CD14-positive monocyte (primary cell): ENCODE results near the gene HNRNPF. TPM values are rescaled to one million over a fixed set of nuclear protein-coding genes. Genes with fewer than 3 reads are reported as not detected.

ENCODE experiments used
- DNase-seq, 3 donors: peaks; one replicate each; pipeline ENCODE4 v3.0.0-alpha.2; 2011 to 2022
- H2AFZ ChIP-seq: 2 replicates; pipeline ENCODE4 v1.6.0; 2012; ENCODE audit warnings: mild to moderate bottlenecking, low read depth, low read length, inconsistent platforms; ENCODE audit not compliant: insufficient read depth, poor library complexity, severe bottlenecking
- H3K27ac ChIP-seq, 2 donors: 1 replicate in 1 of 2; 2 replicates in 1 of 2; pipeline ENCODE4 v1.5.1; 2012 to 2013; ENCODE audit warnings: low read length in 2 of 2, control low read depth in 1 of 2, inconsistent platforms in 1 of 2, low read depth in 1 of 2, mild to moderate bottlenecking in 1 of 2
- H3K27me3 ChIP-seq, 2 donors: one replicate each; pipeline versions ENCODE4 v1.6.0 to v1.6.1; 2011 to 2013; ENCODE audit warnings: low read length in 2 of 2; ENCODE audit not compliant: control insufficient read depth in 2 of 2, insufficient read depth in 2 of 2
- H3K36me3 ChIP-seq, 2 donors: replicated peaks in 1 of 2; 1 replicate in 1 of 2; 2 replicates in 1 of 2; pipeline versions ENCODE4 v1.5.1 to v1.6.1; 2012 to 2013; ENCODE audit warnings: low read length in 2 of 2, control low read depth in 1 of 2, inconsistent platforms in 1 of 2, mild to moderate bottlenecking in 1 of 2; ENCODE audit not compliant: insufficient read depth in 2 of 2, control insufficient read depth in 1 of 2
- H3K4me1 ChIP-seq, 2 donors: 1 replicate in 1 of 2; 2 replicates in 1 of 2; pipeline versions ENCODE4 v1.5.1 to v1.6.1; 2012 to 2013; ENCODE audit warnings: low read length in 2 of 2, control low read depth in 1 of 2, inconsistent platforms in 1 of 2, mild to moderate bottlenecking in 1 of 2, moderate library complexity in 1 of 2; ENCODE audit not compliant: insufficient read depth in 2 of 2, control insufficient read depth in 1 of 2
- H3K4me2 ChIP-seq: replicated peaks from 2 replicates; pipeline ENCODE3; 2012; ENCODE audit warnings: low read length, moderate library complexity, mild to moderate bottlenecking; ENCODE audit not compliant: poor library complexity, severe bottlenecking; ENCODE audit errors: extremely low read depth
- H3K4me3 ChIP-seq, 3 experiments: fragments of 200-600 bp in 1 of 3; sonication (generic) in 1 of 3; replicated peaks in 1 of 3; 1 replicate in 2 of 3; 2 replicates in 1 of 3; pipeline ENCODE4 v1.5.1; 2011 to 2013; ENCODE audit warnings: low read length in 3 of 3, mild to moderate bottlenecking in 3 of 3, control low read depth in 2 of 3, low read depth in 2 of 3, inconsistent platforms in 1 of 3, moderate library complexity in 1 of 3
- H3K79me2 ChIP-seq: 2 replicates; pipeline ENCODE4 v1.6.0; 2012; ENCODE audit warnings: mild to moderate bottlenecking, control low read depth, inconsistent platforms, low read length, moderate library complexity; ENCODE audit not compliant: insufficient read depth
- H3K9ac ChIP-seq: 2 replicates; pipeline ENCODE4 v1.6.0; 2017; ENCODE audit warnings: low read length, mild to moderate bottlenecking; ENCODE audit not compliant: insufficient read depth, poor library complexity, severe bottlenecking
- H3K9me3 ChIP-seq, 2 donors: replicated peaks in 1 of 2; 1 replicate in 1 of 2; 2 replicates in 1 of 2; pipeline versions ENCODE4 v1.5.1 to v1.6.1; 2012 to 2013; ENCODE audit warnings: low read length in 2 of 2, control low read depth in 1 of 2; ENCODE audit not compliant: control insufficient read depth in 1 of 2, insufficient read depth in 1 of 2
- H4K20me1 ChIP-seq: 2 replicates; pipeline ENCODE4 v1.6.0; 2012; ENCODE audit warnings: mild to moderate bottlenecking, low read length, control low read depth, moderate library complexity; ENCODE audit not compliant: insufficient read depth
- H3K27ac Mint-ChIP-seq, 7 donors: one replicate each; pipeline ENCODE4 v1.8.0; 2020; ENCODE audit warnings: mild to moderate bottlenecking in 7 of 7, mixed read lengths in 7 of 7, moderate library complexity in 6 of 7, inconsistent platforms in 2 of 7
- H3K27me3 Mint-ChIP-seq, 3 donors: one replicate each; pipeline ENCODE4 v1.8.0; 2021 to 2022; ENCODE audit warnings: low read depth in 3 of 3, mild to moderate bottlenecking in 3 of 3, mixed read lengths in 3 of 3, moderate library complexity in 3 of 3, inconsistent platforms in 1 of 3
- H3K36me3 Mint-ChIP-seq, 2 donors: one replicate each; pipeline ENCODE4 v1.8.0; 2020; ENCODE audit warnings: mixed read lengths in 2 of 2, inconsistent platforms in 1 of 2, mild to moderate bottlenecking in 1 of 2
- H3K4me1 Mint-ChIP-seq: one replicate; pipeline ENCODE4 v1.8.0; 2020; ENCODE audit warnings: mild to moderate bottlenecking, mixed read lengths
- H3K4me3 Mint-ChIP-seq, 2 donors: one replicate each; pipeline ENCODE4 v1.8.0; 2020; ENCODE audit warnings: mild to moderate bottlenecking in 2 of 2, mixed read lengths in 2 of 2, moderate library complexity in 1 of 2
- H3K9me3 Mint-ChIP-seq, 7 donors: one replicate each; pipeline ENCODE4 v1.8.0; 2020 to 2022; ENCODE audit warnings: mixed read lengths in 7 of 7, mild to moderate bottlenecking in 6 of 7, moderate library complexity in 6 of 7, inconsistent platforms in 2 of 7
- CTCF ChIP-seq: fragments of 200-600 bp; IDR thresholded peaks from one replicate; pipeline ENCODE4 v1.8.0; 2022; ENCODE audit warnings: antibody characterized with exemption, mild to moderate bottlenecking
- WGBS: methylation state at CpG from one replicate; pipeline ENCODE4 v1.1.5; 2013; ENCODE audit warnings: missing lambda C conversion rate; ENCODE audit not compliant: insufficient coverage; 5-methylcytosine and 5-hydroxymethylcytosine counted together
- intact Hi-C, 2 donors: fragments of 100-400 bp; cut with micrococcal nuclease; formaldehyde crosslinking; loops; one replicate each; pipeline versions ENCODE4 v1.15.0 to v1.15.1; 2023
- polyA plus RNA-seq, 3 donors: library from polyadenylated mRNA; depleted of rRNA in 1 of 3; unstranded in 2 of 3; stranded (reverse) in 1 of 3; fragments of 300-500 nt in 2 of 3; fragments of >200 nt in 1 of 3; fragmentation: Illumina TruSeq in 2 of 3; gene quantifications; 1 replicate in 2 of 3; 2 replicates in 1 of 3; pipeline ENCODE4 v1.2.3, GENCODE V29; 2012 to 2021

The HNRNPF gene
- polyA plus RNA-seq, 3 donors = 115 to 189 (median 188) TPM

- Histone ChIP-seq H3K27me3 (no peaks in the 10 kb centered on the region), H3K4me3 (no peak overlapping the region), H3K27ac (peak overlapping the region in 1 of 2 donors; percentile 62), H3K4me1 (peaks cover 31 to 39% of the 10 kb centered on the region in 2 donors), H3K9ac (no peak overlapping the region), H2AFZ (no peak overlapping the region), H3K4me2 (no peak overlapping the region), H4K20me1 (peaks cover 90% of the 10 kb centered on the region), H3K9me3 (no peaks in the 10 kb centered on the region), H3K79me2 (peaks cover 100% of the 10 kb centered on the region), H3K36me3 (peaks cover 64 to 78% of the 10 kb centered on the region in 2 donors)
- peaks cover 0 to 2% (median 0%) of the 10 kb centered on the region in 7 donors for H3K9me3 Mint-ChIP-seq
- WGBS = 96% methylated on average over 2 of the region's 3 CpGs
- peaks cover 38% of the 10 kb centered on the region for H3K4me1 Mint-ChIP-seq
- peaks cover 0 to 3% (median 0%) of the 10 kb centered on the region in 3 donors for H3K27me3 Mint-ChIP-seq
- TF ChIP-seq CTCF = no peak
- intact Hi-C loops = no loop called here
- no peak for DNase-seq
- peak overlapping the region; percentile 80 to 96 (median 91) for H3K27ac Mint-ChIP-seq
- H3K4me3 Mint-ChIP-seq = no peak overlapping the region
- peaks cover 70 to 82% of the 10 kb centered on the region in 2 donors for H3K36me3 Mint-ChIP-seq
These were observed 16.2 kb downstream of the HNRNPF start for GRCh38 chr10:43392748-43393147.

GRCh38 chr10:43391496-43391895 lies 17.5 kb downstream of the HNRNPF start:
- intact Hi-C loops = no loop called here
- Histone ChIP-seq H3K27me3 (no peaks in the 10 kb centered on the region), H3K36me3 (peaks cover 76 to 91% of the 10 kb centered on the region in 2 donors), H4K20me1 (peaks cover 100% of the 10 kb centered on the region), H3K9me3 (no peaks in the 10 kb centered on the region), H2AFZ (no peak overlapping the region), H3K9ac (no peak overlapping the region), H3K4me1 (peaks cover 29 to 31% of the 10 kb centered on the region in 2 donors), H3K4me2 (no peak overlapping the region), H3K4me3 (no peak overlapping the region), H3K27ac (peak overlapping the region in 1 of 2 donors; percentile 57), H3K79me2 (peaks cover 97% of the 10 kb centered on the region)
- Mint-ChIP-seq H3K36me3 (peaks cover 82 to 94% of the 10 kb centered on the region in 2 donors), H3K4me1 (peaks cover 33% of the 10 kb centered on the region), H3K27ac (peak overlapping the region; percentile 42 to 96 (median 80)), H3K4me3 (no peak overlapping the region), H3K9me3 (peaks cover 0 to 2% (median 0%) of the 10 kb centered on the region in 7 donors), H3K27me3 (peaks cover 0 to 3% (median 0%) of the 10 kb centered on the region in 3 donors)
- no peak for TF ChIP-seq CTCF
- 98% methylated on average over 4 of the region's 6 CpGs for WGBS
- DNase-seq = no peak
